Fibroblast of gingiva (primary cell): ENCODE results near the gene RSRC1.
A peak's percentile ranks its signal among the peaks of the same experiment; 100 is the strongest.
"Not testable (repeated sequence)": the region's sequence is repeated elsewhere in the genome, so short reads cannot be mapped to it uniquely, and the experiment has no call there.

Experiments used
- DNase-seq: peaks from one replicate; pipeline ENCODE4 v3.0.0-alpha.2; 2011; ENCODE audit warnings: low read depth

The RSRC1 gene

GRCh38 chr3:158228942-158229341 lies 119.1 kb downstream of the RSRC1 start:
- not testable (repeated sequence) for DNase-seq

- DNase-seq, result no peak
Observed at GRCh38 chr3:158233791-158234190, 123.9 kb downstream of the RSRC1 start.

GRCh38 chr3:158244274-158244673 lies 134.4 kb downstream of the RSRC1 start:
- DNase-seq, result no peak

GRCh38 chr3:158247288-158247687 lies 137.4 kb downstream of the RSRC1 start:
- DNase-seq, result no peak

GRCh38 chr3:158248261-158248660 lies 138.4 kb downstream of the RSRC1 start:
- no peak for DNase-seq

GRCh38 chr3:158249183-158249582 lies 139.3 kb downstream of the RSRC1 start:
- DNase-seq, result no peak

GRCh38 chr3:158258619-158259018 lies 148.7 kb downstream of the RSRC1 start:
- DNase-seq, result no peak

GRCh38 chr3:158260392-158260791 lies 150.5 kb downstream of the RSRC1 start:
- DNase-seq, result no peak

- DNase-seq, result no peak
Observed at GRCh38 chr3:158261371-158261991, 151.6 kb downstream of the RSRC1 start.

GRCh38 chr3:158264894-158265293 lies 155.0 kb downstream of the RSRC1 start:
- peak; percentile 66 for DNase-seq

GRCh38 chr3:158267015-158267414 lies 157.1 kb downstream of the RSRC1 start:
- DNase-seq, result no peak

- DNase-seq, result no peak
Observed at GRCh38 chr3:158269942-158270341, 160.1 kb downstream of the RSRC1 start.

- DNase-seq, result no peak
Observed at GRCh38 chr3:158272081-158272480, 162.2 kb downstream of the RSRC1 start.

- DNase-seq, result no peak
Observed at GRCh38 chr3:158273656-158274055, 163.8 kb downstream of the RSRC1 start.

- no peak for DNase-seq
Observed at GRCh38 chr3:158278187-158278586, 168.3 kb downstream of the RSRC1 start.

GRCh38 chr3:158279609-158280008 lies 169.7 kb downstream of the RSRC1 start:
- DNase-seq, result no peak

GRCh38 chr3:158295771-158296170 lies 185.9 kb downstream of the RSRC1 start:
- no peak for DNase-seq

GRCh38 chr3:158297940-158298339 lies 188.1 kb downstream of the RSRC1 start:
- DNase-seq, result no peak

GRCh38 chr3:158308236-158308928 lies 198.5 kb downstream of the RSRC1 start:
- DNase-seq, result no peak

GRCh38 chr3:158312560-158313141 lies 202.8 kb downstream of the RSRC1 start:
- DNase-seq, result no peak

- peak; percentile 14 for DNase-seq
Observed at GRCh38 chr3:158313338-158313927, 203.5 kb downstream of the RSRC1 start.

GRCh38 chr3:158314426-158315357 lies 204.8 kb downstream of the RSRC1 start:
- no peak for DNase-seq
